IMR-90 (cell line): ENCODE measurements around the gene PLD2.

Experiments
- CEBPB ChIP-seq: IDR thresholded peaks from 2 replicates; pipeline ENCODE4 v1.6.1; 2012; ENCODE audit warnings: low read depth, low read length, improper control_type of control experiment
- POLR2A ChIP-seq: IDR thresholded peaks from 2 replicates; pipeline ENCODE4 v1.6.1; 2012; ENCODE audit warnings: mild to moderate bottlenecking, low read depth, low read length
- RAD21 ChIP-seq: IDR thresholded peaks from 2 replicates; pipeline ENCODE4 v1.6.1; 2012; ENCODE audit warnings: low read length, improper control_type of control experiment
- RFX5 ChIP-seq: IDR thresholded peaks from 2 replicates; pipeline ENCODE4 v1.8.0; 2012; ENCODE audit warnings: low read depth, mild to moderate bottlenecking, low read length, moderate library complexity
- TF ChIP-seq, protein P1 (sequence below): conservative IDR thresholded peaks from 2 replicates; pipeline ENCODE4 v1.5.1; 2012; ENCODE audit warnings: mild to moderate bottlenecking, low read depth, low read length, improper control_type of control experiment

DNA sequence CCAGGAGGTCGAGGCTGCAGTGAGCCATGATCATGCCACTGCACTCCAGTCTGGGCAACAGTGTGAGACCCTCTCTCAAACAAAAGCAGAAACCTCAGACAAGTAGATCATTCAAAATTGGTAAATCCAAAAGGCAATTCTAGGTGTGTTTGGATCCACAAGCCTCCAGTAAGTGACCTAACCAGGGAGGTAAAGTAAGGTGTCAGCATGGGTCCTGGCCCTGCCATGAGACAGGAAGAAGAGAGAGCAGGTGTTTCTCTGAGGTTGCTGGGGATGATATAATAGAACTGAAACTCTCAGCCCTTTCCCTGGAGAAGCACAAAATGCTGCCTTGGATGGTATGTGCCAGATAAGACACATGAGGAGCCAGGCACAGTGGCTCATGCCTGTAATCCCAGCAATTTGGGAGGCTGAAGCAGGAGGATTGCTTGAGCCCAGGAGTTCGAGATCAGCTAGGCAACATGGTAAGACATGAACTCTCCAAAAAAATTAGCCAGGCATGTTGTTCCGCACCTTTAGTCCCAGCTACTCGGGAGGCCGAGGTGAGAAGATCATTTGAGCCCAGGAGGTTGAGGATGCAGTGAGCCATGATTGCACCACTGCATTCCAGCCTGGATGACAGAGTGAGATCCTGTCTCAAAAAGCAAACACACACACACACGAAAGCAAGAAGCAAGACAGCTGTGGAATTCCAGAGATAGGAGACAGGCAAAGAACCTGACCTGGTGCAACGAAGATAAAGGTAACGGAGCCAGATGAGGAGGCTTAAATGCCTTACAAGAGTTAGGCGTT lies 28.8 kb upstream of the PLD2 start:
- TF ChIP-seq POLR2A = no peak
- no peak for TF ChIP-seq RAD21
- peak; percentile 79 for TF ChIP-seq CEBPB
- TF ChIP-seq RFX5 = no peak
- TF ChIP-seq, protein P1, sequence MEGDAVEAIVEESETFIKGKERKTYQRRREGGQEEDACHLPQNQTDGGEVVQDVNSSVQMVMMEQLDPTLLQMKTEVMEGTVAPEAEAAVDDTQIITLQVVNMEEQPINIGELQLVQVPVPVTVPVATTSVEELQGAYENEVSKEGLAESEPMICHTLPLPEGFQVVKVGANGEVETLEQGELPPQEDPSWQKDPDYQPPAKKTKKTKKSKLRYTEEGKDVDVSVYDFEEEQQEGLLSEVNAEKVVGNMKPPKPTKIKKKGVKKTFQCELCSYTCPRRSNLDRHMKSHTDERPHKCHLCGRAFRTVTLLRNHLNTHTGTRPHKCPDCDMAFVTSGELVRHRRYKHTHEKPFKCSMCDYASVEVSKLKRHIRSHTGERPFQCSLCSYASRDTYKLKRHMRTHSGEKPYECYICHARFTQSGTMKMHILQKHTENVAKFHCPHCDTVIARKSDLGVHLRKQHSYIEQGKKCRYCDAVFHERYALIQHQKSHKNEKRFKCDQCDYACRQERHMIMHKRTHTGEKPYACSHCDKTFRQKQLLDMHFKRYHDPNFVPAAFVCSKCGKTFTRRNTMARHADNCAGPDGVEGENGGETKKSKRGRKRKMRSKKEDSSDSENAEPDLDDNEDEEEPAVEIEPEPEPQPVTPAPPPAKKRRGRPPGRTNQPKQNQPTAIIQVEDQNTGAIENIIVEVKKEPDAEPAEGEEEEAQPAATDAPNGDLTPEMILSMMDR = no peak
